GM21447 (cell line): ENCODE measurements around the gene DEPDC1B.
"Not testable (repeated sequence)": the region's sequence is repeated elsewhere in the genome, so short reads cannot be mapped to it uniquely, and the experiment has no call there.

Source experiments
- ATAC-seq: cut with Tn5 transposase; IDR thresholded peaks from one replicate; pipeline ENCODE4 v1.9.1; 2021; ENCODE audit not compliant: unreplicated experiment

DEPDC1B gene

GRCh38 chr5:60699609-60700415, at the start of gene DEPDC1B:
Gene DEPDC1B, minus strand, starts transcription at chr5:60700166. Its CDS starts 73 bp downstream, at chr5:60700093.
- peak; percentile 93 for ATAC-seq

GRCh38 chr5:60744682-60745081, 44.7 kb upstream of the DEPDC1B start:
- ATAC-seq = no peak

- no peak for ATAC-seq
Measured at GRCh38 chr5:60743511-60744314, 43.7 kb upstream of the DEPDC1B start.

- no peak for ATAC-seq
Measured at GRCh38 chr5:60740322-60740721, 40.4 kb upstream of the DEPDC1B start.

GRCh38 chr5:60738933-60739332, 39.0 kb upstream of the DEPDC1B start:
- ATAC-seq = no peak

- no peak for ATAC-seq
Measured at GRCh38 chr5:60738461-60738860, 38.5 kb upstream of the DEPDC1B start.

- not testable (repeated sequence) for ATAC-seq
Measured at GRCh38 chr5:60730858-60731257, 30.9 kb upstream of the DEPDC1B start.

GRCh38 chr5:60727033-60727679, 27.2 kb upstream of the DEPDC1B start:
- ATAC-seq = no peak

- ATAC-seq = no peak
Measured at GRCh38 chr5:60724126-60724525, 24.2 kb upstream of the DEPDC1B start.

GRCh38 chr5:60722416-60722815, 22.4 kb upstream of the DEPDC1B start:
- no peak for ATAC-seq

- no peak for ATAC-seq
Measured at GRCh38 chr5:60719329-60719728, 19.4 kb upstream of the DEPDC1B start.

- ATAC-seq = no peak
Measured at GRCh38 chr5:60718166-60718892, 18.4 kb upstream of the DEPDC1B start.

GRCh38 chr5:60715201-60715928, 15.4 kb upstream of the DEPDC1B start:
- not testable (repeated sequence) for ATAC-seq

GRCh38 chr5:60712950-60713349, 13.0 kb upstream of the DEPDC1B start:
- ATAC-seq = no peak

- not testable (repeated sequence) for ATAC-seq
Measured at GRCh38 chr5:60711892-60712291, 11.9 kb upstream of the DEPDC1B start.

- no peak for ATAC-seq
Measured at GRCh38 chr5:60710362-60710761, 10.4 kb upstream of the DEPDC1B start.

- no peak for ATAC-seq
Measured at GRCh38 chr5:60705144-60705543, 5.2 kb upstream of the DEPDC1B start.

GRCh38 chr5:60703944-60704343, 4.0 kb upstream of the DEPDC1B start:
- ATAC-seq = no peak

- no peak for ATAC-seq
Measured at GRCh38 chr5:60701321-60701968, 1.5 kb upstream of the DEPDC1B start.

GRCh38 chr5:60700416-60700757, 421 bp upstream of the DEPDC1B start:
- ATAC-seq = peak; percentile 29
